ENCODE measurements around the gene KSR1.

DNA sequence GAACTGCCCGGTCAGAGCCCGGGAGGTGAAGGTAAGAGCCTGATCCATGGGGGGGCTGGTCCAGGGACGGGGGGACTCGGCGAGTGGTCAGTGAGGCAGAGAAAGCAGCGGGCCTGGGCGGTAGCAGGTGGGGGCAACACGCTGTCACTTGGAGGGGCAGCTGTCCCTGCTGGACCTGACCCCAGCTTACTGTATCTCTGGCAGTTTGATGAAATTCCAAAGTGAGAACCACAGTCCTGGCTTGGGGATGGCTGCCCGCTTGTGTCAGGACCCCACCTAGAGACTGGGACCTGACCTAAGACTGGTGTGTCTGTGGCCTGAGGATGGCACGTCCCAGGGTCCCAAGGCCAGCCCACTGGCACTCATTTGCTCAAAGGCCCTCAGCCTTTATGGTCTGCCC is 35.1 kb upstream of the KSR1 start:
- TF ChIP-seq, protein P1, sequence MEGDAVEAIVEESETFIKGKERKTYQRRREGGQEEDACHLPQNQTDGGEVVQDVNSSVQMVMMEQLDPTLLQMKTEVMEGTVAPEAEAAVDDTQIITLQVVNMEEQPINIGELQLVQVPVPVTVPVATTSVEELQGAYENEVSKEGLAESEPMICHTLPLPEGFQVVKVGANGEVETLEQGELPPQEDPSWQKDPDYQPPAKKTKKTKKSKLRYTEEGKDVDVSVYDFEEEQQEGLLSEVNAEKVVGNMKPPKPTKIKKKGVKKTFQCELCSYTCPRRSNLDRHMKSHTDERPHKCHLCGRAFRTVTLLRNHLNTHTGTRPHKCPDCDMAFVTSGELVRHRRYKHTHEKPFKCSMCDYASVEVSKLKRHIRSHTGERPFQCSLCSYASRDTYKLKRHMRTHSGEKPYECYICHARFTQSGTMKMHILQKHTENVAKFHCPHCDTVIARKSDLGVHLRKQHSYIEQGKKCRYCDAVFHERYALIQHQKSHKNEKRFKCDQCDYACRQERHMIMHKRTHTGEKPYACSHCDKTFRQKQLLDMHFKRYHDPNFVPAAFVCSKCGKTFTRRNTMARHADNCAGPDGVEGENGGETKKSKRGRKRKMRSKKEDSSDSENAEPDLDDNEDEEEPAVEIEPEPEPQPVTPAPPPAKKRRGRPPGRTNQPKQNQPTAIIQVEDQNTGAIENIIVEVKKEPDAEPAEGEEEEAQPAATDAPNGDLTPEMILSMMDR (conservative IDR thresholded peaks at IDR 0.05; ENCODE audit: low read depth in 2 of 2) = no peak
- TF ChIP-seq EZH2 (IDR thresholded peaks at IDR 0.05; ENCODE audit: low read depth, unreplicated experiment) (no peak), POLR2AphosphoS5 (IDR thresholded peaks at IDR 0.05; ENCODE audit: low read depth) (no peak), EZH2phosphoT487 (IDR thresholded peaks at IDR 0.05; ENCODE audit: unreplicated experiment) (no peak), CREB1 (CRISPR knock-in tag; IDR thresholded peaks at IDR 0.05; ENCODE audit: low read depth) (no peak)
- TF ChIP-seq, protein P2, sequence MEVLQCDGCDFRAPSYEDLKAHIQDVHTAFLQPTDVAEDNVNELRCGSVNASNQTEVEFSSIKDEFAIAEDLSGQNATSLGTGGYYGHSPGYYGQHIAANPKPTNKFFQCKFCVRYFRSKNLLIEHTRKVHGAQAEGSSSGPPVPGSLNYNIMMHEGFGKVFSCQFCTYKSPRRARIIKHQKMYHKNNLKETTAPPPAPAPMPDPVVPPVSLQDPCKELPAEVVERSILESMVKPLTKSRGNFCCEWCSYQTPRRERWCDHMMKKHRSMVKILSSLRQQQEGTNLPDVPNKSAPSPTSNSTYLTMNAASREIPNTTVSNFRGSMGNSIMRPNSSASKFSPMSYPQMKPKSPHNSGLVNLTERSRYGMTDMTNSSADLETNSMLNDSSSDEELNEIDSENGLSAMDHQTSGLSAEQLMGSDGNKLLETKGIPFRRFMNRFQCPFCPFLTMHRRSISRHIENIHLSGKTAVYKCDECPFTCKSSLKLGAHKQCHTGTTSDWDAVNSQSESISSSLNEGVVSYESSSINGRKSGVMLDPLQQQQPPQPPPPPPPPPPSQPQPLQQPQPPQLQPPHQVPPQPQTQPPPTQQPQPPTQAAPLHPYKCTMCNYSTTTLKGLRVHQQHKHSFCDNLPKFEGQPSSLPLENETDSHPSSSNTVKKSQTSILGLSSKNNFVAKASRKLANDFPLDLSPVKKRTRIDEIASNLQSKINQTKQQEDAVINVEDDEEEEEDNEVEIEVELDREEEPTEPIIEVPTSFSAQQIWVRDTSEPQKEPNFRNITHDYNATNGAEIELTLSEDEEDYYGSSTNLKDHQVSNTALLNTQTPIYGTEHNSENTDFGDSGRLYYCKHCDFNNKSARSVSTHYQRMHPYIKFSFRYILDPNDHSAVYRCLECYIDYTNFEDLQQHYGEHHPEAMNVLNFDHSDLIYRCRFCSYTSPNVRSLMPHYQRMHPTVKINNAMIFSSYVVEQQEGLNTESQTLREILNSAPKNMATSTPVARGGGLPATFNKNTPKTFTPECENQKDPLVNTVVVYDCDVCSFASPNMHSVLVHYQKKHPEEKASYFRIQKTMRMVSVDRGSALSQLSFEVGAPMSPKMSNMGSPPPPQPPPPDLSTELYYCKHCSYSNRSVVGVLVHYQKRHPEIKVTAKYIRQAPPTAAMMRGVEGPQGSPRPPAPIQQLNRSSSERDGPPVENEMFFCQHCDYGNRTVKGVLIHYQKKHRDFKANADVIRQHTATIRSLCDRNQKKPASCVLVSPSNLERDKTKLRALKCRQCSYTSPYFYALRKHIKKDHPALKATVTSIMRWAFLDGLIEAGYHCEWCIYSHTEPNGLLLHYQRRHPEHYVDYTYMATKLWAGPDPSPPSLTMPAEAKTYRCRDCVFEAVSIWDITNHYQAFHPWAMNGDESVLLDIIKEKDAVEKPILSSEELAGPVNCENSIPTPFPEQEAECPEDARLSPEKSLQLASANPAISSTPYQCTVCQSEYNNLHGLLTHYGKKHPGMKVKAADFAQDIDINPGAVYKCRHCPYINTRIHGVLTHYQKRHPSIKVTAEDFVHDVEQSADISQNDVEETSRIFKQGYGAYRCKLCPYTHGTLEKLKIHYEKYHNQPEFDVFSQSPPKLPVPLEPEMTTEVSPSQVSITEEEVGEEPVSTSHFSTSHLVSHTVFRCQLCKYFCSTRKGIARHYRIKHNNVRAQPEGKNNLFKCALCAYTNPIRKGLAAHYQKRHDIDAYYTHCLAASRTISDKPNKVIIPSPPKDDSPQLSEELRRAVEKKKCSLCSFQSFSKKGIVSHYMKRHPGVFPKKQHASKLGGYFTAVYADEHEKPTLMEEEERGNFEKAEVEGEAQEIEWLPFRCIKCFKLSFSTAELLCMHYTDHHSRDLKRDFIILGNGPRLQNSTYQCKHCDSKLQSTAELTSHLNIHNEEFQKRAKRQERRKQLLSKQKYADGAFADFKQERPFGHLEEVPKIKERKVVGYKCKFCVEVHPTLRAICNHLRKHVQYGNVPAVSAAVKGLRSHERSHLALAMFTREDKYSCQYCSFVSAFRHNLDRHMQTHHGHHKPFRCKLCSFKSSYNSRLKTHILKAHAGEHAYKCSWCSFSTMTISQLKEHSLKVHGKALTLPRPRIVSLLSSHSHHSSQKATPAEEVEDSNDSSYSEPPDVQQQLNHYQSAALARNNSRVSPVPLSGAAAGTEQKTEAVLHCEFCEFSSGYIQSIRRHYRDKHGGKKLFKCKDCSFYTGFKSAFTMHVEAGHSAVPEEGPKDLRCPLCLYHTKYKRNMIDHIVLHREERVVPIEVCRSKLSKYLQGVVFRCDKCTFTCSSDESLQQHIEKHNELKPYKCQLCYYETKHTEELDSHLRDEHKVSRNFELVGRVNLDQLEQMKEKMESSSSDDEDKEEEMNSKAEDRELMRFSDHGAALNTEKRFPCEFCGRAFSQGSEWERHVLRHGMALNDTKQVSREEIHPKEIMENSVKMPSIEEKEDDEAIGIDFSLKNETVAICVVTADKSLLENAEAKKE (CRISPR knock-in tag; IDR thresholded peaks at IDR 0.05) = no peak
